ENCODE results near the gene WSB2. TPM values are rescaled to one million over a fixed set of nuclear protein-coding genes. Genes with fewer than 3 reads are reported as not detected.

Gene WSB2
- polyA plus RNA-seq, 1 donor from 2014 or later: 155 TPM

DNA sequence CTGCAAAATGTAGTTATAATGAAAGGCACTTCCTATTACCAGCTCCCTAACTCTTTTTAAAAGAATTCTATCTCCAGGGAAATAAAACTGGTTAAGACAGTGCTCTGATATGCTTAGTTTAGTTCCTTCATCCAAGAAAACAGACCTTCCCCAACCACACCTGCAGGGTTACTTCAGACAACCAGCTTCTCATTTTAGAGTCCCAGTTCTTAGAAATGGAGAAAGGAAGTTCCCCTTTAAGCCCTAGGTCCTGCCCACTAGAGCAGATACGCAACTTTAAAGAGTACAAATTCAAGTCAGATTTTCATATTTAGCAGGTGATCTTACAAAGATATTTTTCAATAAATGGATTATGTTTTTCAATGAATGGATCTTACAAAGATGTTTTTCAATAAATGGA, 4.4 kb upstream of the WSB2 start:
- Histone ChIP-seq H4K20me1 (ENCODE audit: insufficient read depth) (no peaks in the 10 kb centered on the region), H3F3A (ENCODE audit: insufficient read depth, low read length, poor library complexity, severe bottlenecking) (no peaks in the 10 kb centered on the region), H3K79me2 (replicated peaks; ENCODE audit: insufficient read depth, low read length) (peaks cover 16% of the 10 kb centered on the region), H2AFZ (ENCODE audit: low read depth, low read length) (no peak overlapping the region), H3K36me3 (ENCODE audit: insufficient read depth, low read length) (no peaks in the 10 kb centered on the region), H3K27me3 (ENCODE audit: insufficient read depth, low read depth, low read length) (no peaks in the 10 kb centered on the region), H3K9me3 (ENCODE audit: low read length) (no peaks in the 10 kb centered on the region), H3K4me3 (ENCODE audit: low read length) (no peak overlapping the region), H3K9me2 (ENCODE audit: insufficient read depth, low read length) (no peaks in the 10 kb centered on the region), H3K9ac (ENCODE audit: low read length) (no peak overlapping the region), H3K27ac (ENCODE audit: low read length) (no peak overlapping the region), H3K4me2 (ENCODE audit: low read length) (no peak overlapping the region)
- TF ChIP-seq RAD21 (conservative IDR thresholded peaks at IDR 0.05) (no peak), EZH2 (IDR thresholded peaks at IDR 0.05; ENCODE audit: borderline replicate concordance, insufficient read depth, low read length, poor library complexity, severe bottlenecking) (no peak), REST (IDR thresholded peaks at IDR 0.05; ENCODE audit: borderline replicate concordance) (no peak), SMC3 (conservative IDR thresholded peaks at IDR 0.05; ENCODE audit: poor library complexity) (no peak), CTCF (IDR thresholded peaks at IDR 0.05; ENCODE audit: poor library complexity, severe bottlenecking) (no peak), EP300 (conservative IDR thresholded peaks at IDR 0.05; ENCODE audit: poor library complexity, severe bottlenecking) (no peak), TAF1 (IDR thresholded peaks at IDR 0.05; ENCODE audit: low read depth) (no peak), MXI1 (conservative IDR thresholded peaks at IDR 0.05; ENCODE audit: poor library complexity, severe bottlenecking) (no peak), POLR2AphosphoS5 (IDR thresholded peaks at IDR 0.05) (no peak)

- H4K20me1 ChIP-seq (ENCODE audit: insufficient read depth): no peaks in the 10 kb centered on the region
- no peaks in the 10 kb centered on the region for H3K9me3 ChIP-seq (ENCODE audit: low read length)
- peaks cover 16% of the 10 kb centered on the region for H3K79me2 ChIP-seq (replicated peaks; ENCODE audit: insufficient read depth, low read length)
- H3K4me2 ChIP-seq (ENCODE audit: low read length): no peak overlapping the region
- H3K4me3 ChIP-seq (ENCODE audit: low read length): no peak overlapping the region
- H3K36me3 ChIP-seq (ENCODE audit: insufficient read depth, low read length): no peaks in the 10 kb centered on the region
- TF ChIP-seq SMC3 (conservative IDR thresholded peaks at IDR 0.05; ENCODE audit: poor library complexity) (no peak), CTCF (IDR thresholded peaks at IDR 0.05; ENCODE audit: poor library complexity, severe bottlenecking) (peak; percentile 36)
- no peak overlapping the region for H3K27ac ChIP-seq (ENCODE audit: low read length)
- H3K27me3 ChIP-seq (ENCODE audit: insufficient read depth, low read depth, low read length): no peaks in the 10 kb centered on the region
- H3F3A ChIP-seq (ENCODE audit: insufficient read depth, low read length, poor library complexity, severe bottlenecking): no peaks in the 10 kb centered on the region
- no peak overlapping the region for H3K9ac ChIP-seq (ENCODE audit: low read length)
- H3K9me2 ChIP-seq (ENCODE audit: insufficient read depth, low read length): no peaks in the 10 kb centered on the region
- no peak overlapping the region for H2AFZ ChIP-seq (ENCODE audit: low read depth, low read length)
Observed at GRCh38 chr12:118064608-118065007, 3.6 kb upstream of the WSB2 start.
